ENCODE results near the gene BACE2. TPM values are rescaled to one million over a fixed set of nuclear protein-coding genes. Genes with fewer than 3 reads are reported as not detected.

The BACE2 gene
- total and polyA plus RNA-seq, 2 donors (not counting 3 experiments of a cell fraction or from before 2014, with no cell fraction given) = 113 to 184 TPM

DNA sequence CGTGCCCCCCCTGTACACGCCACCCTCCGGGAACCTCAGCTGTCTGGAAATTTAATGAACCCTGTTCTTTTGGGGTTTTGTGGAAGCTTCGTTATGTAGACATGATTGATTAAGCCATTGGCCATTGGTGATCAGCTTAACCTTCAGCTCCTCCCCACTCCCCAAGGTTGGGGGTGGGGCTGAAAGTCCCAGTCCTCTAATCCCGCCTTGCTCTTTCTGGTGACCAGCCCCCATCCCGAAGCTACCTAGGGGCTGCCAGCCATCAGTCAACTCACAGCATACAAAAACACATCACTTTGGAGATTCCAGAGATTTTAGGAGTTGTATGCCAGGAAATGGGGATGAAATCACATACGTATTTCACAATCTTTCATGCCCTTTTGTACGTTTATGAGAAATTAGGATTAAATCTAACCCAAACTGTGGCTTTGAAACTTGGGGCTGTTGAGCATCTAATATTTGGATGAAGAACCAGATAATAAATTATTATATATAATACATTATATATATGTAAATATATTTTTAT lies 52.3 kb downstream of the BACE2 start:
- FAIRE-seq (no peak), DNase-seq (ENCODE audit: low read depth, low spot score) (no peak)
- dilution Hi-C loops (cut with MboI; ENCODE audit: extremely low pct_ligation_motif_present, low sequenced_read_pairs) = no loop called here
- no peak overlapping the region for H3K27ac ChIP-seq (ENCODE audit: insufficient read depth, low read depth, low read length)
- H3K27me3 ChIP-seq (ENCODE audit: control insufficient read depth in 2 of 2, insufficient read depth in 2 of 2, low read length in 2 of 2) = no peaks in the 10 kb centered on the region
- no peak overlapping the region for H3K4me2 ChIP-seq (ENCODE audit: insufficient read depth, low read length)
- CTCF ChIA-PET = no interaction called here
- H3K4me3 ChIP-seq (replicated peaks in 1 of 3; ENCODE audit: insufficient read depth in 1 of 3, low read depth in 1 of 3, low read length in 3 of 3) = no peak overlapping the region
- H3K4me1 ChIP-seq (ENCODE audit: control insufficient read depth, extremely low read depth, insufficient read depth, low read length) = no peaks in the 10 kb centered on the region
- peaks cover 0 to 3% of the 10 kb centered on the region in 2 experiments for H3K36me3 ChIP-seq (ENCODE audit: control insufficient read depth in 2 of 2, extremely low read depth in 1 of 2, insufficient read depth in 2 of 2, low read length in 2 of 2)
- H3K9me3 ChIP-seq (replicated peaks; ENCODE audit: control insufficient read depth, insufficient read depth, low read length) = no peaks in the 10 kb centered on the region
- no peaks in the 10 kb centered on the region for H3K9me1 ChIP-seq (replicated peaks; ENCODE audit: control insufficient read depth, extremely low read depth, insufficient read depth, low read length)
- POLR2A ChIA-PET = no interaction called here
- H4K20me1 ChIP-seq (replicated peaks; ENCODE audit: control insufficient read depth, extremely low read depth, insufficient read depth, low read length) = no peaks in the 10 kb centered on the region
- no peak overlapping the region for H3K9ac ChIP-seq (replicated peaks; ENCODE audit: extremely low read depth, insufficient read depth, low read length)
- H2AFZ ChIP-seq (ENCODE audit: low read depth, low read length) = no peak overlapping the region
- BruUV-seq (replicated peaks) = no TSS peak
- no peaks in the 10 kb centered on the region for H3K79me2 ChIP-seq (ENCODE audit: control insufficient read depth, insufficient read depth, low read length)
- TF ChIP-seq JUN (IDR thresholded peaks at IDR 0.05; ENCODE audit: borderline replicate concordance, insufficient read depth, insufficient read length, low read depth) = no peak
- TF ChIP-seq, protein P1, sequence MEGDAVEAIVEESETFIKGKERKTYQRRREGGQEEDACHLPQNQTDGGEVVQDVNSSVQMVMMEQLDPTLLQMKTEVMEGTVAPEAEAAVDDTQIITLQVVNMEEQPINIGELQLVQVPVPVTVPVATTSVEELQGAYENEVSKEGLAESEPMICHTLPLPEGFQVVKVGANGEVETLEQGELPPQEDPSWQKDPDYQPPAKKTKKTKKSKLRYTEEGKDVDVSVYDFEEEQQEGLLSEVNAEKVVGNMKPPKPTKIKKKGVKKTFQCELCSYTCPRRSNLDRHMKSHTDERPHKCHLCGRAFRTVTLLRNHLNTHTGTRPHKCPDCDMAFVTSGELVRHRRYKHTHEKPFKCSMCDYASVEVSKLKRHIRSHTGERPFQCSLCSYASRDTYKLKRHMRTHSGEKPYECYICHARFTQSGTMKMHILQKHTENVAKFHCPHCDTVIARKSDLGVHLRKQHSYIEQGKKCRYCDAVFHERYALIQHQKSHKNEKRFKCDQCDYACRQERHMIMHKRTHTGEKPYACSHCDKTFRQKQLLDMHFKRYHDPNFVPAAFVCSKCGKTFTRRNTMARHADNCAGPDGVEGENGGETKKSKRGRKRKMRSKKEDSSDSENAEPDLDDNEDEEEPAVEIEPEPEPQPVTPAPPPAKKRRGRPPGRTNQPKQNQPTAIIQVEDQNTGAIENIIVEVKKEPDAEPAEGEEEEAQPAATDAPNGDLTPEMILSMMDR (IDR thresholded peaks at IDR 0.05; ENCODE audit: extremely low read depth in 1 of 2, insufficient read depth in 1 of 2, low read depth in 1 of 2, low read length in 2 of 2) = no peak
- no peak for TF ChIP-seq GATA2 (IDR thresholded peaks at IDR 0.05; ENCODE audit: insufficient read depth, insufficient read length, low read depth, low read length)
- no peak for TF ChIP-seq POLR2A (IDR thresholded peaks at IDR 0.05; ENCODE audit: low read depth, low read length)
- no peak for TF ChIP-seq POLR2AphosphoS5 (IDR thresholded peaks at IDR 0.05; ENCODE audit: insufficient read depth, low read depth, low read length)
- no peak for TF ChIP-seq EZH2 (IDR thresholded peaks at IDR 0.05; ENCODE audit: borderline replicate concordance, low read depth, low read length, severe bottlenecking)
- TF ChIP-seq, protein P2, sequence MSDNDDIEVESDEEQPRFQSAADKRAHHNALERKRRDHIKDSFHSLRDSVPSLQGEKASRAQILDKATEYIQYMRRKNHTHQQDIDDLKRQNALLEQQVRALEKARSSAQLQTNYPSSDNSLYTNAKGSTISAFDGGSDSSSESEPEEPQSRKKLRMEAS (IDR thresholded peaks at IDR 0.05; ENCODE audit: insufficient read depth, insufficient read length) = no peak
- no peak for TF ChIP-seq MYC (IDR thresholded peaks at IDR 0.05; ENCODE audit: low read depth, low read length)
- TF ChIP-seq FOS (IDR thresholded peaks at IDR 0.05; ENCODE audit: borderline replicate concordance, insufficient read depth, low read length) = no peak
- intact Hi-C loops (cut with micrococcal nuclease) = no loop called here
